ENCODE measurements around the gene VTI1A. TPM values are rescaled to one million over a fixed set of nuclear protein-coding genes. Genes with fewer than 3 reads are reported as not detected.
A peak's percentile ranks its signal among the peaks of the same experiment; 100 is the strongest.

The VTI1A gene
- total and polyA plus RNA-seq, 2 of the 13 experiments (the other 11 are each of a cell fraction or from before 2014, with no cell fraction given): 11.7 to 32.7 TPM

DNA sequence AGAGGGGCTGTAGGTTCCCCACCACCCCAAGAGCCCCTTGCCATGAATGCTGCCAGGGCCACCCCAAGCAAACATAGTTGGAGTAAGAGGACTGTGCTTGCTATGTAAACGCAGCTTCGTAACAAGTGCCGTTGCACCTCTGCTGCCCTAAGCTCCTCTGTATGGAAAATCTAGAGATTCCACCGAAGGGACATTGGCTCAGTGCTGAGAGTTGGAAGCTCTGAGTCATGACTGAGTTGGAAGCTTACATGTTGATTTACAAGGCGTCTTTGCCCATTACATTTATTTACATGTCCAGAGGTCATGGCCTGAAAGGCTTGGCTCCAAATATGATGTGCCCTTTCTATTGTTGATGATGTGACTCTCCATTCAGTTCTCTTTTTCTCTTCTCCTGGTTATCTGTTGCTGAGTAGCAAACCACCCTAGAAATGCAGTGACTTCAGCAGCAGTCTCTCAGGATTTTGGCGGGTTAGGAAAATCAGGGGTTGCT is 270.0 kb downstream of the VTI1A start (continued):
- TF ChIP-seq, protein P1, sequence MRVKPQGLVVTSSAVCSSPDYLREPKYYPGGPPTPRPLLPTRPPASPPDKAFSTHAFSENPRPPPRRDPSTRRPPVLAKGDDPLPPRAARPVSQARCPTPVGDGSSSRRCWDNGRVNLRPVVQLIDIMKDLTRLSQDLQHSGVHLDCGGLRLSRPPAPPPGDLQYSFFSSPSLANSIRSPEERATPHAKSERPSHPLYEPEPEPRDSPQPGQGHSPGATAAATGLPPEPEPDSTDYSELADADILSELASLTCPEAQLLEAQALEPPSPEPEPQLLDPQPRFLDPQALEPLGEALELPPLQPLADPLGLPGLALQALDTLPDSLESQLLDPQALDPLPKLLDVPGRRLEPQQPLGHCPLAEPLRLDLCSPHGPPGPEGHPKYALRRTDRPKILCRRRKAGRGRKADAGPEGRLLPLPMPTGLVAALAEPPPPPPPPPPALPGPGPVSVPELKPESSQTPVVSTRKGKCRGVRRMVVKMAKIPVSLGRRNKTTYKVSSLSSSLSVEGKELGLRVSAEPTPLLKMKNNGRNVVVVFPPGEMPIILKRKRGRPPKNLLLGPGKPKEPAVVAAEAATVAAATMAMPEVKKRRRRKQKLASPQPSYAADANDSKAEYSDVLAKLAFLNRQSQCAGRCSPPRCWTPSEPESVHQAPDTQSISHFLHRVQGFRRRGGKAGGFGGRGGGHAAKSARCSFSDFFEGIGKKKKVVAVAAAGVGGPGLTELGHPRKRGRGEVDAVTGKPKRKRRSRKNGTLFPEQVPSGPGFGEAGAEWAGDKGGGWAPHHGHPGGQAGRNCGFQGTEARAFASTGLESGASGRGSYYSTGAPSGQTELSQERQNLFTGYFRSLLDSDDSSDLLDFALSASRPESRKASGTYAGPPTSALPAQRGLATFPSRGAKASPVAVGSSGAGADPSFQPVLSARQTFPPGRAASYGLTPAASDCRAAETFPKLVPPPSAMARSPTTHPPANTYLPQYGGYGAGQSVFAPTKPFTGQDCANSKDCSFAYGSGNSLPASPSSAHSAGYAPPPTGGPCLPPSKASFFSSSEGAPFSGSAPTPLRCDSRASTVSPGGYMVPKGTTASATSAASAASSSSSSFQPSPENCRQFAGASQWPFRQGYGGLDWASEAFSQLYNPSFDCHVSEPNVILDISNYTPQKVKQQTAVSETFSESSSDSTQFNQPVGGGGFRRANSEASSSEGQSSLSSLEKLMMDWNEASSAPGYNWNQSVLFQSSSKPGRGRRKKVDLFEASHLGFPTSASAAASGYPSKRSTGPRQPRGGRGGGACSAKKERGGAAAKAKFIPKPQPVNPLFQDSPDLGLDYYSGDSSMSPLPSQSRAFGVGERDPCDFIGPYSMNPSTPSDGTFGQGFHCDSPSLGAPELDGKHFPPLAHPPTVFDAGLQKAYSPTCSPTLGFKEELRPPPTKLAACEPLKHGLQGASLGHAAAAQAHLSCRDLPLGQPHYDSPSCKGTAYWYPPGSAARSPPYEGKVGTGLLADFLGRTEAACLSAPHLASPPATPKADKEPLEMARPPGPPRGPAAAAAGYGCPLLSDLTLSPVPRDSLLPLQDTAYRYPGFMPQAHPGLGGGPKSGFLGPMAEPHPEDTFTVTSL (CRISPR knock-in tag; IDR thresholded peaks at IDR 0.05; ENCODE audit: borderline replicate concordance): peak; percentile 94
- TF ChIP-seq ZNF17 (CRISPR knock-in tag; IDR thresholded peaks at IDR 0.05): no peak
- TF ChIP-seq NR2F1 (CRISPR knock-in tag; IDR thresholded peaks at IDR 0.05): peak; percentile 87 to 96
- no peak for TF ChIP-seq ZFYVE20 (CRISPR knock-in tag; IDR thresholded peaks at IDR 0.05; ENCODE audit: borderline replicate concordance, low read depth)
- no peak for TF ChIP-seq ZNF121 (CRISPR knock-in tag; IDR thresholded peaks at IDR 0.05)
- 0 out of 2 replicates have a peak, but pooled peaks have one; percentile 30 for TF ChIP-seq ZNF24 (IDR thresholded peaks at IDR 0.05)
- no peak for TF ChIP-seq NFATC3 (CRISPR knock-in tag; IDR thresholded peaks at IDR 0.05)
- peak; percentile 66; the same call in 1 of the 2 replicates for TF ChIP-seq ZNF614 (CRISPR knock-in tag; IDR thresholded peaks at IDR 0.05; ENCODE audit: borderline replicate concordance)
- TF ChIP-seq IKZF1 (IDR thresholded peaks at IDR 0.05): no peak
- no peak for TF ChIP-seq SAFB2 (CRISPR knock-in tag; IDR thresholded peaks at IDR 0.05; ENCODE audit: borderline replicate concordance, low read depth)
- no peak for TF ChIP-seq NR3C1 (CRISPR knock-in tag; IDR thresholded peaks at IDR 0.05)
- TF ChIP-seq FOXK2 (IDR thresholded peaks at IDR 0.05): 0 out of 2 replicates have a peak, but pooled peaks have one; percentile 12
- TF ChIP-seq, protein P2, sequence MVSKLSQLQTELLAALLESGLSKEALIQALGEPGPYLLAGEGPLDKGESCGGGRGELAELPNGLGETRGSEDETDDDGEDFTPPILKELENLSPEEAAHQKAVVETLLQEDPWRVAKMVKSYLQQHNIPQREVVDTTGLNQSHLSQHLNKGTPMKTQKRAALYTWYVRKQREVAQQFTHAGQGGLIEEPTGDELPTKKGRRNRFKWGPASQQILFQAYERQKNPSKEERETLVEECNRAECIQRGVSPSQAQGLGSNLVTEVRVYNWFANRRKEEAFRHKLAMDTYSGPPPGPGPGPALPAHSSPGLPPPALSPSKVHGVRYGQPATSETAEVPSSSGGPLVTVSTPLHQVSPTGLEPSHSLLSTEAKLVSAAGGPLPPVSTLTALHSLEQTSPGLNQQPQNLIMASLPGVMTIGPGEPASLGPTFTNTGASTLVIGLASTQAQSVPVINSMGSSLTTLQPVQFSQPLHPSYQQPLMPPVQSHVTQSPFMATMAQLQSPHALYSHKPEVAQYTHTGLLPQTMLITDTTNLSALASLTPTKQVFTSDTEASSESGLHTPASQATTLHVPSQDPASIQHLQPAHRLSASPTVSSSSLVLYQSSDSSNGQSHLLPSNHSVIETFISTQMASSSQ (IDR thresholded peaks at IDR 0.05; ENCODE audit: low read depth): no peak; the same call in 1 of the 2 replicates
- TF ChIP-seq, protein P2 (CRISPR knock-in tag; IDR thresholded peaks at IDR 0.05; ENCODE audit: borderline replicate concordance): no peak
- peak; percentile 65; the same call in 1 of the 2 replicates for TF ChIP-seq DPF2 (CRISPR knock-in tag; IDR thresholded peaks at IDR 0.05; ENCODE audit: borderline replicate concordance, low read depth)
- peak; percentile 62; the same call in 1 of the 2 replicates for TF ChIP-seq EHMT2 (IDR thresholded peaks at IDR 0.05; ENCODE audit: borderline replicate concordance, low read depth, low read length)
- peak; percentile 76 for TF ChIP-seq NCOA2 (CRISPR knock-in tag; IDR thresholded peaks at IDR 0.05)
- TF ChIP-seq MIER2 (CRISPR knock-in tag; IDR thresholded peaks at IDR 0.05): 0 out of 2 replicates have a peak, but pooled peaks have one; percentile 46
- no peak for TF ChIP-seq ZNF383 (CRISPR knock-in tag; IDR thresholded peaks at IDR 0.05; ENCODE audit: borderline replicate concordance)

Measured in HepG2 (cell line).